ENCODE data around the gene SUMO4. TPM values are rescaled to one million over a fixed set of nuclear protein-coding genes. Genes with fewer than 3 reads are reported as not detected.

The SUMO4 gene
- total RNA-seq, 1 experiment from 2014 or later, result 2.4 TPM

GRCh38 chr6:149393002-149393679 is 6.9 kb upstream of the SUMO4 start:
- Histone ChIP-seq H3K36me3 (ENCODE audit: control insufficient read depth, insufficient read depth, low read length) (0 out of 2 replicates have a peak, but pooled peaks cover 1% of the 10 kb centered on the region), H3K4me3 (ENCODE audit: low read depth, low read length) (no peak overlapping the region), H3K4me1 (no peaks in the 10 kb centered on the region), H3K27me3 (replicated peaks; ENCODE audit: control insufficient read depth, insufficient read depth, low read length) (no peaks in the 10 kb centered on the region), H3K9me3 (no peaks in the 10 kb centered on the region)
- TF ChIP-seq CTCF (IDR thresholded peaks at IDR 0.05; ENCODE audit: insufficient read depth in 1 of 2, low read depth in 1 of 2, low read length in 1 of 2, severe bottlenecking in 1 of 2, unreplicated experiment in 1 of 2), result no peak
- Mint-ChIP-seq H3K4me3 (ENCODE audit: unreplicated experiment) (no peak overlapping the region), H3K27me3 (ENCODE audit: insufficient read depth, unreplicated experiment) (no peaks in the 10 kb centered on the region), H3K9me3 (ENCODE audit: unreplicated experiment) (no peaks in the 10 kb centered on the region), H3K36me3 (ENCODE audit: insufficient read depth, unreplicated experiment) (peaks cover 45% of the 10 kb centered on the region), H3K27ac (ENCODE audit: unreplicated experiment) (no peak overlapping the region), H3K4me1 (ENCODE audit: low read depth, unreplicated experiment) (no peaks in the 10 kb centered on the region)
- ChIA-PET CTCF (no interaction called here), POLR2A (no interaction called here)
- no peak for DNase-seq
- BruUV-seq (replicated peaks), result no TSS peak
- intact Hi-C loops (cut with micrococcal nuclease; ENCODE audit: unreplicated experiment), result no loop called here

- Mint-ChIP-seq H3K36me3 (ENCODE audit: insufficient read depth, unreplicated experiment) (peaks cover 52% of the 10 kb centered on the region), H3K27me3 (ENCODE audit: insufficient read depth, unreplicated experiment) (no peaks in the 10 kb centered on the region), H3K9me3 (ENCODE audit: unreplicated experiment) (no peaks in the 10 kb centered on the region), H3K4me3 (ENCODE audit: unreplicated experiment) (no peak overlapping the region), H3K27ac (ENCODE audit: unreplicated experiment) (no peak overlapping the region), H3K4me1 (ENCODE audit: low read depth, unreplicated experiment) (no peaks in the 10 kb centered on the region)
- Histone ChIP-seq H3K27me3 (replicated peaks; ENCODE audit: control insufficient read depth, insufficient read depth, low read length) (no peaks in the 10 kb centered on the region), H3K4me1 (no peaks in the 10 kb centered on the region), H3K36me3 (ENCODE audit: control insufficient read depth, insufficient read depth, low read length) (0 out of 2 replicates have a peak, but pooled peaks cover 1% of the 10 kb centered on the region), H3K4me3 (ENCODE audit: low read depth, low read length) (no peak overlapping the region), H3K9me3 (no peaks in the 10 kb centered on the region)
- no peak for DNase-seq
- no TSS peak for BruUV-seq (replicated peaks)
- CTCF ChIA-PET, result no interaction called here
- intact Hi-C loops (cut with micrococcal nuclease; ENCODE audit: unreplicated experiment), result no loop called here
- POLR2A ChIA-PET, result no interaction called here
- TF ChIP-seq CTCF (IDR thresholded peaks at IDR 0.05; ENCODE audit: insufficient read depth in 1 of 2, low read depth in 1 of 2, low read length in 1 of 2, severe bottlenecking in 1 of 2, unreplicated experiment in 1 of 2), result no peak
Measured at GRCh38 chr6:149395185-149395584, 4.9 kb upstream of the SUMO4 start.

- no peak for DNase-seq
- no TSS peak for BruUV-seq (replicated peaks)
- no peak for TF ChIP-seq CTCF (IDR thresholded peaks at IDR 0.05; ENCODE audit: insufficient read depth in 1 of 2, low read depth in 1 of 2, low read length in 1 of 2, severe bottlenecking in 1 of 2, unreplicated experiment in 1 of 2)
- no peaks in the 10 kb centered on the region for H3K4me1 ChIP-seq
- CTCF ChIA-PET, result no interaction called here
- Mint-ChIP-seq H3K4me3 (ENCODE audit: unreplicated experiment) (no peak overlapping the region), H3K36me3 (ENCODE audit: insufficient read depth, unreplicated experiment) (peaks cover 53% of the 10 kb centered on the region), H3K4me1 (ENCODE audit: low read depth, unreplicated experiment) (no peaks in the 10 kb centered on the region), H3K27me3 (ENCODE audit: insufficient read depth, unreplicated experiment) (no peaks in the 10 kb centered on the region), H3K27ac (ENCODE audit: unreplicated experiment) (no peak overlapping the region), H3K9me3 (ENCODE audit: unreplicated experiment) (no peaks in the 10 kb centered on the region)
- no peak overlapping the region for H3K4me3 ChIP-seq (ENCODE audit: low read depth, low read length)
- no peaks in the 10 kb centered on the region for H3K27me3 ChIP-seq (replicated peaks; ENCODE audit: control insufficient read depth, insufficient read depth, low read length)
- H3K9me3 ChIP-seq, result no peaks in the 10 kb centered on the region
- POLR2A ChIA-PET, result no interaction called here
- intact Hi-C loops (cut with micrococcal nuclease; ENCODE audit: unreplicated experiment), result no loop called here
- H3K36me3 ChIP-seq (ENCODE audit: control insufficient read depth, insufficient read depth, low read length), result peaks cover 3% of the 10 kb centered on the region; the same call in 1 of the 2 replicates
Measured at GRCh38 chr6:149397384-149397783, 2.7 kb upstream of the SUMO4 start.

Data from Caco-2 (cell line).